Calu3 (cell line): ENCODE data around the gene NOC2L. TPM values are rescaled to one million over a fixed set of nuclear protein-coding genes. Genes with fewer than 3 reads are reported as not detected.

Experiments used
- BruUV-seq: library from RNA; stranded (reverse); fragments of 400-500 nt; replicated peaks from 2 replicates; lab custom pipeline; 2021; lab: Mats Ljungman, UMichigan
- CTCF ChIA-PET: fragments of 300-600 bp; sonication (Branson Sonifier 250); formaldehyde crosslinking; loops from one replicate; lab custom pipeline; 2022; ENCODE audit warnings: antibody characterized with exemption; lab: Charles Lee
- DNase-seq: peaks from one replicate; pipeline ENCODE4 v3.0.0; 2022
- H3K27ac Mint-ChIP-seq: one replicate; pipeline ENCODE4 v1.8.0; 2022; ENCODE audit warnings: mixed read lengths; ENCODE audit not compliant: unreplicated experiment
- H3K27me3 Mint-ChIP-seq: one replicate; pipeline ENCODE4 v1.8.0; 2022; ENCODE audit warnings: mixed read lengths; ENCODE audit not compliant: unreplicated experiment
- H3K36me3 Mint-ChIP-seq: one replicate; pipeline ENCODE4 v1.8.0; 2022; ENCODE audit warnings: mild to moderate bottlenecking, moderate library complexity, mixed read lengths; ENCODE audit not compliant: insufficient read depth, unreplicated experiment
- H3K4me1 Mint-ChIP-seq: one replicate; pipeline ENCODE4 v1.8.0; 2022; ENCODE audit warnings: mild to moderate bottlenecking, low read depth, mixed read lengths; ENCODE audit not compliant: unreplicated experiment
- H3K4me3 Mint-ChIP-seq: one replicate; pipeline ENCODE4 v1.8.0; 2022; ENCODE audit warnings: mild to moderate bottlenecking, low read depth, moderate library complexity, mixed read lengths; ENCODE audit not compliant: unreplicated experiment
- H3K9me3 Mint-ChIP-seq: one replicate; pipeline ENCODE4 v1.8.0; 2022; ENCODE audit warnings: low read depth, mixed read lengths; ENCODE audit not compliant: unreplicated experiment
- CTCF ChIP-seq: fragments of 200-600 bp; IDR thresholded peaks from one replicate; pipeline ENCODE4 v1.8.0; 2022; ENCODE audit warnings: antibody characterized with exemption; ENCODE audit not compliant: unreplicated experiment
- intact Hi-C: fragments of 100-400 bp; cut with micrococcal nuclease; formaldehyde crosslinking; loops from one replicate; pipeline ENCODE4 v1.10.0; 2022; ENCODE audit not compliant: unreplicated experiment
- total RNA-seq: library from RNA; stranded (reverse); gene quantifications from 2 replicates; pipeline ENCODE4 v1.2.3, GENCODE V29; 2022

NOC2L gene
- total RNA-seq, 1 experiment from 2014 or later = 98.6 TPM

GRCh38 chr1:997993-998744, 39.1 kb upstream of the NOC2L start:
- H3K4me1 Mint-ChIP-seq = peaks cover 7% of the 10 kb centered on the region

DNA sequence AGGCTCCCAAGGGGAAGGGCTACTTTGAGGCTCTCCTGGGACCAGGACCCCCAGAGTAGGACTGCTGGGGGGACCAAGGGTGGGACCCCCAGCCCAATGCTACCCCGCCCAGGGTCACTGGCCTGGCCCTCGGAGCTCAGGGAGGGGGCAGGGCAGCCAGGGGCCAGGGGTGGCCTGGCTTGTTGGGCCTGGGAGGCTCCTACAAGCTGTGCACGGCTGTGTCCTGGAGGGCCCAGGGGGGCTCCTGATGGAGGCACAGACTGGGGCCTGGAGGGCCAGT, 38.6 kb upstream of the NOC2L start:
- BruUV-seq = no TSS peak
- TF ChIP-seq CTCF = no peak
- DNase-seq = no peak
- Mint-ChIP-seq H3K4me3 (peak overlapping the region; percentile 79), H3K27me3 (no peaks in the 10 kb centered on the region), H3K36me3 (peaks cover 61% of the 10 kb centered on the region), H3K4me1 (peaks cover 7% of the 10 kb centered on the region), H3K9me3 (no peaks in the 10 kb centered on the region), H3K27ac (peak overlapping the region; percentile 36)
- intact Hi-C loops = no loop called here
- CTCF ChIA-PET = no interaction called here

More at GRCh38 chr1:997993-998744, 39.1 kb upstream of the NOC2L start:
- peak overlapping the region; percentile 79 for H3K4me3 Mint-ChIP-seq
- CTCF ChIA-PET = no interaction called here
- no TSS peak for BruUV-seq
- intact Hi-C loops = no loop called here
- DNase-seq = no peak
- H3K27ac Mint-ChIP-seq = no peak overlapping the region
- H3K27me3 Mint-ChIP-seq = no peaks in the 10 kb centered on the region
- no peaks in the 10 kb centered on the region for H3K9me3 Mint-ChIP-seq
- TF ChIP-seq CTCF = no peak
- H3K36me3 Mint-ChIP-seq = peaks cover 61% of the 10 kb centered on the region

DNA sequence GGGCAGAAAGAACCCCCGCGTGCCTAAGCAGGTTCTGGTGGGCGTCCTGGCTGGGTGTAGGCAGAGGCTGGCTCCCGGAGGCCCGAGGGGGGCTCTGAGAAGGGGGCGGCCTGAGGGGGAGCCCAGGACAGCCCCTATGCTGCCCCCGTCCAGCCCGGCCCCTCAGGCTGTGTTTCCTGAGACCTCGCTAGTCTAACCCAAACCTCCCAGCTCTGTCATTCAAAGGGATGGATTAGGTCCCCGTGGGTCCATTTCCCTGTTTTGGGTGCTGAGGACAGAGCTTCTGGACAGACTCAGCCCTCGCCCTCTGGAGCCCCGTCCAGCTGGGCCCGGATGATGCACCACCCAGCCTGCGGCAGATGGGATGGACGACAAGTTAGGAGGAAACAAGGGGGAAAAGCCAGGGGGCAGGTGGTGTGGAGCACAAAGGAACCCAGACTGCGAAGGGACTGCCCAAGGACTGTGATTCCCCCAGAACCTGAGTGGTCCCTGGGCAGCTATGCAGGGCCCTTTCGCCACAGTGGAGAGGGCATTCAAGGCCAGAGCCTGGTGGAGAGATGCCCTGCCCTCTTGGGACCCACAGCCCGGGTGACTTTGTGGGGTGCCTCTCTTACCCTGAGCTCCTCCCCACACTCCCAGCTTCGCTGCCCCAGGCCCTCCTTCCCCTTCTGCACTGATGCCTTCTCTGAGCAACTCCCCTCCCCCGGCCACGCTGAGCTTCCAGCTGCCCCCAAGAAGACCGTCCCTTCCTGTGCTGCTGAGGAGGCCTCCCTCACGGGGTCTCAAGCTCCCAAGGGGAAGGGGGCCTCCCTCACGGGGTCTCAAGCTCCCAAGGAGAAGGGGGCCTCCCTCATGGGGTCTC, 38.0 kb upstream of the NOC2L start:
- peak overlapping the region; percentile 36 for H3K27ac Mint-ChIP-seq
- no peaks in the 10 kb centered on the region for H3K27me3 Mint-ChIP-seq
- peak overlapping the region; percentile 79 for H3K4me3 Mint-ChIP-seq

More for the DNA sequence above, 38.0 kb upstream of the NOC2L start:
- no peaks in the 10 kb centered on the region for H3K9me3 Mint-ChIP-seq
- CTCF ChIA-PET = interaction anchor here (0.6 kb wide), 1 partner anchor 16 kb away, joined by 3 read pairs; no protein-coding TSS in a partner anchor
- peaks cover 7% of the 10 kb centered on the region for H3K4me1 Mint-ChIP-seq
- intact Hi-C loops = no loop called here
- BruUV-seq = no TSS peak
- no peak for DNase-seq
- H3K36me3 Mint-ChIP-seq = peaks cover 56% of the 10 kb centered on the region
- no peak for TF ChIP-seq CTCF
